ELF-1 (cell line): ENCODE measurements around the gene KLF3.
A peak's percentile ranks its signal among the peaks of the same experiment; 100 is the strongest.

ENCODE experiments used
- DNase-seq: peaks from one replicate; pipeline ENCODE4 v3.0.0-alpha.2; 2016; ENCODE audit warnings: low read depth, low spot score

The KLF3 gene

GRCh38 chr4:38673130-38673978 is 9.4 kb downstream of the KLF3 start:
- DNase-seq: no peak

DNA sequence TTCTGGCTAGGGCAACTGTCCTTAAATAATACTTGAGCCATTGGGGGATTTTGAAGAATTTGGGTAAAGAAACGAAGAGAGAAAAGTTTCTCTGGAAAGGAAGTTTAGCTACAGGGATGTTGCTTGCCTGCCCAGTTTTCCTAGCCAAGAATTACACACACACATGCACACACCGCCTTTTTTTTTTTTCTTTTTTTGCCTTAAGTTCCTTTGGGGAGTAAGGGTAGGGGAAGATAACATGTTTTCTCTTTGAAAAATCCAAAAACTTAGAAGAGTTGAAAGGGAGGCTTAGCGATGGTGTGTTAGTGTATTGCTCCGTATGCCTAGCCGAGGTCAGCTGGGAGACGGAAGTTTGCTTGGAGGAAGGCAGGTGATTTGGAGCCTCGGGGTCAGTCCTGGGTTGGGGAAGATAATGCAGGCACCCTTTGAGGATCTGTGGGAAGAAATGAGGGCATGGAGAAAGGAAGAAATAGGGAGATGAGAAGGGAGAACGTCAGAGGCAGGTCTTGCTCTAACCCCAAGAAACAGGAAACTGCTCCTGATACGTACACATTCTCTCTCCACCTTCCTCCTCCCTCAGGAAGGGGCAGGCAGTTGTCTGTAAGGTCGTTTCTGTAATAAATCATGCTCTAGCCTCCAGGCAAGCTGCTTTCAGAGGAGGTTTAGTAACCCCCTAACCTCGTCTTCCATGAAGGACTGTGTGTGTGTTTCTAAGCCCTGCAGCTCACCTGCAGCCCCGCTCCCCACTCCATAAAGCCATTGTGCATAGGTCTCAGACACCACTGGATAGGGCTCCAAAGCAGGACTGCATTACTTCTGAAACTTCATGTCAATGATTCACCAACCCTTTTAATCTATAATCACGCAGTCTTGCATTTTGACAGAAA is 10.5 kb downstream of the KLF3 start:
- peak; percentile 76 for DNase-seq

DNA sequence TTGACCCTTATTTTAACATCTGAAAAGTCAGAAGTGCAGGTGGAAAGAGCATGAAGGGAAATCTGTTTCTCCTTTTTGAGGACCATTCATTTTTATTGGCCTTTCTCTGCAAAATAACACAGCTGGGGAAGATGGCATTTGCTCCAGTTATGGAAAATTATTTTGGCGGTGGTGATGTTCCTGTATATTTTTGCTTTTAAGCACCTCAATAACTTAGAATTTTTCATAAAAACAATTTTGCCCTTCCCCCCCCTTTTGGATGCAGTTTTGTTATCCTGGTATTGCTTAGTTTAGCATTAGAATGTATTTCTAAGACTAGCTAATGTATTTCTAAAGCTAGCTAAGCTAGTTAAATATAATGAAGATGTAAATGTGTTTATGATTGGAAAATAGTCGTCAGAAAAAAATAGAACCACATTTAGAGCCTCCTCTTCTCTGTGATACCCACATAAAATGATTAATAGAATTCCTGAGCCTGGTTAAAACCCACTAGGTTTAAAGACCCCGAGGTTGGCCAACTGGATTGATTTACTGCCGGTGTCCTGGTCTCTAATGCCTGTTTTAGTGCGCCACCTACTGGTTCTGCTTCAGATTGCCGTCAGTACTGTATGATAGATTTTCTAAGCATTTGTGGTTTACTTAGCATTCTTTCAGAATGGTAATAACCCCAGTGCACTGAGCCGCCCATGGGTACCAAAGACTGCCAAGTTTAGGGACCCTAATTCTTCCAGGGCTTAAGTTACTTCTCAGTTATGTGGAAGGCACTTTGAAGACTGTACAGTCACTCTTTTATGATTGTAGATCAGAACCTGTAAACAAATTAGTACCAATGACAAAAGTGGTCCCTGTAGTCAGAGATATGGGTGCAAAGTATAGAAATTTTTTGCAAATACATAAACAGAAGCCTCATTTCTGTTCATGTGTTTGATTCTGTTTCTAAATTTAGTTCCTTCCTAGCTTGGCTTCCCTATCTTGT is 11.4 kb downstream of the KLF3 start:
- peak; percentile 74 for DNase-seq

GRCh38 chr4:38676986-38677385 is 13.0 kb downstream of the KLF3 start:
- no peak for DNase-seq

DNA sequence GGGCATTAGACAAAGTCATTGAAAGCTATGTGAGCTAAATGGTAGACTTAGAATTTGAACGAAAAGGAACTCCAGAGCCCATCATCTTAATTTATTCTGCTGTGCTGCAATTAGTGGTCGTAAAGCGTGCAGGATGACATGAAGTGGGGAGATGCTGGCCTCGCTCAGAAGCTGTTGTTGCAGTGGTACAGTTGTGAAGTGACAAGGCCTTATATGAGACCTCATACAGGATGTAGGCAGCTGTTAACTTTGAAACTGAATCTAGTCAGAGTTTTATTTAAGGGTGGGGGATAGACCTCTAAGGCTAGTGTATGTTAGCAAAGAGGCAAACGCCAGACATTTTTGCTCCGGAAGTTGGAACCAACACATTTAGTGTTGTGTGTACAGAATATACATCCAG is 13.4 kb downstream of the KLF3 start:
- no peak for DNase-seq

DNA sequence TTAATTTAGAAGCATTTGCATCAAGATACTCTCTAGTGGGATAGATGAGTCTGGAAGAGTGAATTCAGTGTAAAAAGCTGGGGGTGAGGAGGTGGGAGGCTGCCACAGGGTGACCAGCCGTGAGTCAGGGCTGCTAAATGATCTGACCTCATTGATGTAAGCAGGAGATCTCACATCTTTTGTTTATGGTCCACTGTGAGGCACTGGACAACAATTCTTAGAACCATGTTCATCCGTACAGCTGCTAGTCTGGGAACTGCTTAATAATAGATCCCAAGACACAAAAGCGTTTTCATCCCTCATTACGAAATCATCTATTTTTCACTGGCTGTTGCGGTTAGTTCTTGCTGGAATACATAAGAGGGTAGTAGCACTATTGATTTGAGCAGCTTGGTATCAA is 14.1 kb downstream of the KLF3 start:
- no peak for DNase-seq

DNA sequence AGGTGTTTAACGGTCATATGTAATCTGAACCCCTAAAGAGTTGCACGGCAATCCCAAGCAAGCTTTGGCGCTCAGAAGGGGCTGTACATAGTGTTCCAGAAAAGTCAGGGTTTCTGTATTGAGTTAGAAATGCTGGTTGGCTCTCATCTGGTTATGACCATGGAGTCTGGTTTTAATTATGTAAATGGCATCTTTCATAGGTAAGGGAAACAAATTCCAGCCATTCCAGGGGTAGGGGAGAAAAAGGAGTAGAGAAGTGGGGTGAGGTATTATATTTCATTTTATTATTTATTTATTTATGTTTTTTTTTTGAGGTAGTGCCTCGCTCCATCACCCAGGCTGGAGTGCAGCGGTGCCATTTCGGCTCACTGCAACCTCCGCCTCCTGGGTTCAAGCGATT is 15.9 kb downstream of the KLF3 start:
- DNase-seq: no peak

- no peak for DNase-seq
Measured at GRCh38 chr4:38681281-38681991, 17.4 kb downstream of the KLF3 start.

DNA sequence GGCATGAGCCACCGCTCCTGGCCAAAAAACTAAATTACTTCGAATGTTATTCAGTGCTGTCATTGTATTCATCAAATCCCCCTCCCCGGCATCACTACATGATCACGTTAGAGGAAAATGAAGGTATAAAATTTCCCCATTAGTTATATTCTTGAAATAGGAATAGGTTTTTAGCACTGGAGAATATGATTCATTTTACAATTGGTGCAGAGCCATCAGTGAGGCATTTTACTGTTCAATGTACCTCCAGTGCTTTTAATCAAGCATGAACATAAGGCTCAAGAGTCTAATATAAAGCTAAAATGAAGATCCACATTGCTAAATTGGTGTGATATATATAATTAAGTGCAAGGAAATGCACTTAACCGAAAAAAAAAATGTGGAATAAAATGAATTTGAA is 18.3 kb downstream of the KLF3 start:
- DNase-seq: no peak

DNA sequence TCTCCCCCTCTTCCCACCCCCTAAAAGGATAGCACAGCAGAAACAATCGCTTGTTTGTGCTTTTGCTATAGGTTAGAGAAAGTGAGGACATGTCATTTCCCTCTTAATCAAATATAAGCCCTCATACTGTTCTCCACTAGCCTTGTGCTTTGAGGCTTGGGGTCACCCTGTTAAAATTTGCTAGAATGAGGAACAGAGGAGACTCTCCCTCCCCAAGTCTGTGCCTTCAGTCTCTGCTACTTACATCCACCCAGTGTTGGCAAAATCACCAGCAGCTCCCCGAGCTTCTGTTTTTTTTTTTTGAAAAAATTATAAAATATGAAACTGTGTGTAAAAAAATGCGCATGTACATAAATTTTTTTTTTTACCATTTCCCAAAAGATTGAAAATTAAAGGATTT is 19.3 kb downstream of the KLF3 start:
- DNase-seq: no peak

DNA sequence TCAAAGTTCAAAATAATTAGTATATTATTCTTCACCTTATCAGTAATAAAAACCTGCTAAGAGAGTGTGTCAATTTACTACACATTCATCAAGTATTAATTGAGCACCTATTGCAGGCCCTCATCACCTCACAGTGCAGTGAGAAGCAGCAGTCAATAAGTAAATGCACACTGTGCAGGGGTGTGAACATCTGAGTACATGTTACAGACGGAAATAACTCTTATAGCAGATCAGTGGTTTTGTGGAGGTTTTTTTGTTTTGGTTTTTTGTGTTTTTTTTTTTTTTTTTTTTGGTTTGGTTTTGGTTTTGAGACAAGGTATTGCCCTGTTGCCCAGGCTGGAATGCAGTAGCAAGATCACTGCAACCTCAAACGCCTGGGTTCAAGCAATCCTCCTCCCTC is 20.3 kb downstream of the KLF3 start:
- DNase-seq: no peak

GRCh38 chr4:38684951-38685844 is 21.2 kb downstream of the KLF3 start:
- no peak for DNase-seq

- no peak for DNase-seq
Measured at GRCh38 chr4:38686682-38687081, 22.7 kb downstream of the KLF3 start.

GRCh38 chr4:38687571-38688011 is 23.6 kb downstream of the KLF3 start:
- no peak for DNase-seq

DNA sequence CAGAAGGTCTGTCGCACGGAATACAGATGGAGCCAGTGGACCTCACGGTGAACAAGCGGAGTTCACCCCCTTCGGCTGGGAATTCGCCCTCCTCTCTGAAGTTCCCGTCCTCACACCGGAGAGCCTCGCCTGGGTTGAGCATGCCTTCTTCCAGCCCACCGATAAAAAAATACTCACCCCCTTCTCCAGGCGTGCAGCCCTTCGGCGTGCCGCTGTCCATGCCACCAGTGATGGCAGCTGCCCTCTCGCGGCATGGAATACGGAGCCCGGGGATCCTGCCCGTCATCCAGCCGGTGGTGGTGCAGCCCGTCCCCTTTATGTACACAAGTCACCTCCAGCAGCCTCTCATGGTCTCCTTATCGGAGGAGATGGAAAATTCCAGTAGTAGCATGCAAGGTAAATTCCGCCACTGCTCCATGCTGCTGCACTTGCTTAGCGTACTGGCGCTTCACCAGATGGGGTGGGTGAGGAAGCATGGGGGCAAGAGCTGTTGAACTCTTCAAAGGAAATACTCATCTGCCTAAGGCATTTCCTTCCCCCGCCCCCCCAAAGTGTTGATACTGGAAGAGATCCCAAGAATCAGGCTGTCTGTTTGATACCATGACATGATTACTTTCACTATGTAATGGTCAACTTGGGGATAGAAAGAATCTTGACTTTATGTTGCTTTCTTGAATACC is 24.8 kb downstream of the KLF3 start:
- no peak for DNase-seq

DNA sequence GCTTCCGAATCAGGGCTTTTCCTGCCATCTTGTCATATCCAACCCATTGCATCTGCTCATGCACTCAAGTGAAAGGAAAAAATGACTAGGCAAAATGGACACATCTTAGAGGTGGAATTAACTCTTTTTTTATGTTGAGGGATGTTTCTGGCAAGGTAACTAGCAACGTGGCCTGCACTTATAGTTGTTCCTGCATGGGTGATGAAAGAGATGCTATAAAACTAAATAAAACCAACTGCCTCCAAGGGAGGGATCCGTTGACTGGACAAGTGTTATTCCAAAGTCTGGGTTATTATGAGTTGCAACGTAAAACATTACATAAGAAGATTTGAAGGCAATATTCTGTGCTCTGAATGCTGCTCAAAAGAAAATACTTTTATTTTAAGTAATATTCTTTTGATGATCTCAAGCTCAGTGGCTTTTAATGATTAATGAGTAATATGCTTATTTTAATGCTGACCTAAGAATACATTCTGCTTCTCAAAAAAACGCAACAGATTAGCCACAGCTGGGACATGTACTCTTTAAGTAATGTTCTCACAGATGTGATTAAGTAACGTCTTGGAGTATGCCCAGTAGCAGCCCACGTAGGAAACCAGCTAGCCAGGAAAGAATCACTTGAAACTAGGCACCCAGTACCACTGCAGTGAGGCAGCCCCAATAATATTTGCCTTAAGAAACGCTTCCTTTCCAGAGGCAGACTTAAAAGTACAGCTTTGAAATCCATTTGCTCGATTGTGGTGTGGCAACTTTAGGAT is 27.4 kb downstream of the KLF3 start:
- no peak for DNase-seq

- DNase-seq: no peak
Measured at GRCh38 chr4:38692421-38692820, 28.4 kb downstream of the KLF3 start.

DNA sequence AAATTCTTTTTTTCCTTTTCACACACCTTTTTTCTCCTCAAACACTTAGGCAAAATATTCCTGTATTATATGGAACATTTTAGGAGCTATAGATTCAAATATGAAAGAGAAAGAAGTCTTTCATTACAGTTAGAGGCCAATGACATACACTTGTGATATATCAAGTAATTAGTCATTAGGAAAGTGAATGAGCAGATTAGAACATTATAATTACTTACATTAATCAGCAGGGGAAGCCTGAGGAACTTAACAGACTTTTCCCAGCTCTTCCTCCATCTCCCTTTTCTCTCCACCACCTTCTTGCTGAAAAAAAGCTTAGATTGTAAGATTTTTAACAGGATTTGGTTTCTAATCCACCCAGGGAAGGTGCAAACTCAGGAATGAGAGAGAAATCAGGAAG is 29.6 kb downstream of the KLF3 start:
- no peak for DNase-seq

- DNase-seq: no peak
Measured at GRCh38 chr4:38694330-38694729, 30.3 kb downstream of the KLF3 start.
